ENCODE results near the gene SSC4D. TPM values are rescaled to one million over a fixed set of nuclear protein-coding genes. Genes with fewer than 3 reads are reported as not detected.
A peak's percentile ranks its signal among the peaks of the same experiment; 100 is the strongest.

Gene SSC4D
- total and polyA plus RNA-seq, 9 of the 15 experiments (the other 6 are each of a cell fraction or from before 2014, with no cell fraction given): 0.06 to 1.1 (median 0.85) TPM; not detected in 1

DNA sequence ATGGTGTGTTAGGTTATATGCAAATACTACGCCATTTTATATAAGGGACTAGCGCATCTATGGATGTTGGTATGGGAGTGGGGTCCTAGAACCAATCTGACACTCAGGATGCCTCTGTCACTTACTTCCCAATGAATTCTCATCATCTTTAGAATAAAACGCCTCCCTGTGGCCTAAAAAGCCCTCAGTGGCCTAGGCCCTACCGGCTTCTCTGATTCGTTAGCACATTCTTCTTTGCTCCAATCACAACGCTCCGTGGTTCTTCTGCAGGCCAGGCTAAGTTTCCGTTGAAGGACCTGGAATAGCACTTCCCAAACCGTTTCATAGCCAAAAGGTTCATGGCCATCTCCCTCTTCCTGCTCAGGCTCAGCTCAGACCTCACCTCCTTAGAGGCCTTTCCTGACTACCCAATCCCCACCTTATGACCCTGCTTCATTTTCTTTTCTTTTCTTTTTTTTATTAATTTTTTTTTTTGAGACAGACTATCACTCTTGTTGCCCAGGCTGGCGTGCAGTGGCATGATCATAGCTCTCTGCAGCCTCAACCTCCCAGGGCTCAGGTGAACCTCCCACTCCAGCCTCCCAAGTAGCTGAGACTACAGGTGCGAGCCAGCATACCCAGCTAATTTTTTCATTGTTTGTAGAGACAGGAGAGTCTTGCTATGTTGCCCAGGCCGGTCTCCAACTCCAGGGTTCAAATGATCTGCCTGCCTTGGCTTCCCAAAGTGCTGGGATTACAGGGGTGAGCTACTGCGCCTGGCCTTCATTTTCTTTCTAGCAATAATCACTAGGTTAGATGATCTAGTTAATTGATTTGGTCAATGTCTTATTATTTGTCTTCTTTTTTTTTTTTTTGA, 26.2 kb downstream of the SSC4D start (continued):
- TF ChIP-seq FOXK2 (conservative IDR thresholded peaks at IDR 0.05 in 1 of 2, IDR thresholded peaks at IDR 0.05 in 1 of 2; ENCODE audit: low read depth in 2 of 2) (peak; percentile 28 to 50; a peak in 2 of 4 replicates), EP400 (IDR thresholded peaks at IDR 0.05) (peak; percentile 21), ETV6 (IDR thresholded peaks at IDR 0.05; ENCODE audit: borderline replicate concordance in 1 of 2, low read depth in 2 of 2, low read length in 1 of 2) (no peak), ETV6 (CRISPR knock-in tag; IDR thresholded peaks at IDR 0.05; ENCODE audit: borderline replicate concordance) (no peak), CHD2 (IDR thresholded peaks at IDR 0.05; ENCODE audit: low read depth, low read length) (no peak; the same call in 1 of the 2 replicates), CHCHD3 (CRISPR knock-in tag; IDR thresholded peaks at IDR 0.05) (no peak), BCOR (IDR thresholded peaks at IDR 0.05) (peak; percentile 70; the same call in 1 of the 2 replicates), GATA2 (CRISPR knock-in tag; IDR thresholded peaks at IDR 0.05) (no peak), NR3C1 (CRISPR knock-in tag; IDR thresholded peaks at IDR 0.05) (no peak), BRF1 (IDR thresholded peaks at IDR 0.05; ENCODE audit: borderline replicate concordance, extremely low read depth, insufficient read length) (no peak), OTX1 (CRISPR knock-in tag; IDR thresholded peaks at IDR 0.05) (0 out of 2 replicates have a peak, but pooled peaks have one; percentile 73), TAL1 (IDR thresholded peaks at IDR 0.05) (peak; percentile 21; the same call in 1 of the 2 replicates), RFX1 (IDR thresholded peaks at IDR 0.05) (no peak), ARID1B (IDR thresholded peaks at IDR 0.05) (no peak), RBM14 (IDR thresholded peaks at IDR 0.05; ENCODE audit: borderline replicate concordance, insufficient read depth, low read depth, low read length) (no peak), LARP7 (IDR thresholded peaks at IDR 0.05) (peak; percentile 67), RBM25 (IDR thresholded peaks at IDR 0.05; ENCODE audit: low read depth, low read length, severe bottlenecking) (peak; percentile 68), TAF7 (tag; IDR thresholded peaks at IDR 0.05) (no peak; the same call in 1 of the 2 replicates), TEAD2 (tag; IDR thresholded peaks at IDR 0.05) (no peak), NFRKB (IDR thresholded peaks at IDR 0.05; ENCODE audit: low read depth) (peak; percentile 76; the same call in 1 of the 2 replicates), ZNF253 (CRISPR knock-in tag; conservative IDR thresholded peaks at IDR 0.05) (no peak)
- TF ChIP-seq, protein P1, sequence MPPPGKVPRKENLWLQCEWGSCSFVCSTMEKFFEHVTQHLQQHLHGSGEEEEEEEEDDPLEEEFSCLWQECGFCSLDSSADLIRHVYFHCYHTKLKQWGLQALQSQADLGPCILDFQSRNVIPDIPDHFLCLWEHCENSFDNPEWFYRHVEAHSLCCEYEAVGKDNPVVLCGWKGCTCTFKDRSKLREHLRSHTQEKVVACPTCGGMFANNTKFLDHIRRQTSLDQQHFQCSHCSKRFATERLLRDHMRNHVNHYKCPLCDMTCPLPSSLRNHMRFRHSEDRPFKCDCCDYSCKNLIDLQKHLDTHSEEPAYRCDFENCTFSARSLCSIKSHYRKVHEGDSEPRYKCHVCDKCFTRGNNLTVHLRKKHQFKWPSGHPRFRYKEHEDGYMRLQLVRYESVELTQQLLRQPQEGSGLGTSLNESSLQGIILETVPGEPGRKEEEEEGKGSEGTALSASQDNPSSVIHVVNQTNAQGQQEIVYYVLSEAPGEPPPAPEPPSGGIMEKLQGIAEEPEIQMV (tag; conservative IDR thresholded peaks at IDR 0.05; ENCODE audit: low read depth): no peak
- TF ChIP-seq, protein P2, sequence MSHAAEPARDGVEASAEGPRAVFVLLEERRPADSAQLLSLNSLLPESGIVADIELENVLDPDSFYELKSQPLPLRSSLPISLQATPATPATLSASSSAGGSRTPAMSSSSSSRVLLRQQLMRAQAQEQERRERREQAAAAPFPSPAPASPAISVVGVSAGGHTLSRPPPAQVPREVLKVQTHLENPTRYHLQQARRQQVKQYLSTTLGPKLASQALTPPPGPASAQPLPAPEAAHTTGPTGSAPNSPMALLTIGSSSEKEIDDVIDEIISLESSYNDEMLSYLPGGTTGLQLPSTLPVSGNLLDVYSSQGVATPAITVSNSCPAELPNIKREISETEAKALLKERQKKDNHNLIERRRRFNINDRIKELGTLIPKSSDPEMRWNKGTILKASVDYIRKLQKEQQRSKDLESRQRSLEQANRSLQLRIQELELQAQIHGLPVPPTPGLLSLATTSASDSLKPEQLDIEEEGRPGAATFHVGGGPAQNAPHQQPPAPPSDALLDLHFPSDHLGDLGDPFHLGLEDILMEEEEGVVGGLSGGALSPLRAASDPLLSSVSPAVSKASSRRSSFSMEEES (CRISPR knock-in tag; IDR thresholded peaks at IDR 0.05): no peak
- TF ChIP-seq, protein P3, sequence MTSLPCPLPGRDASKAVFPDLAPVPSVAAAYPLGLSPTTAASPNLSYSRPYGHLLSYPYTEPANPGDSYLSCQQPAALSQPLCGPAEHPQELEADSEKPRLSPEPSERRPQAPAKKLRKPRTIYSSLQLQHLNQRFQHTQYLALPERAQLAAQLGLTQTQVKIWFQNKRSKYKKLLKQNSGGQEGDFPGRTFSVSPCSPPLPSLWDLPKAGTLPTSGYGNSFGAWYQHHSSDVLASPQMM (CRISPR knock-in tag; IDR thresholded peaks at IDR 0.05): no peak
- TF ChIP-seq, protein P4, sequence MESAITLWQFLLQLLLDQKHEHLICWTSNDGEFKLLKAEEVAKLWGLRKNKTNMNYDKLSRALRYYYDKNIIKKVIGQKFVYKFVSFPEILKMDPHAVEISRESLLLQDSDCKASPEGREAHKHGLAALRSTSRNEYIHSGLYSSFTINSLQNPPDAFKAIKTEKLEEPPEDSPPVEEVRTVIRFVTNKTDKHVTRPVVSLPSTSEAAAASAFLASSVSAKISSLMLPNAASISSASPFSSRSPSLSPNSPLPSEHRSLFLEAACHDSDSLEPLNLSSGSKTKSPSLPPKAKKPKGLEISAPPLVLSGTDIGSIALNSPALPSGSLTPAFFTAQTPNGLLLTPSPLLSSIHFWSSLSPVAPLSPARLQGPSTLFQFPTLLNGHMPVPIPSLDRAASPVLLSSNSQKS (CRISPR knock-in tag; IDR thresholded peaks at IDR 0.05): no peak

Measured in K562 (cell line).